Activated CD4-positive, alpha-beta memory T cell treated with anti-CD3 and anti-CD28 coated beads for 36 hours (primary cell): ENCODE data around the gene SRPK2. TPM values are rescaled to one million over a fixed set of nuclear protein-coding genes. Genes with fewer than 3 reads are reported as not detected.

Source experiments
- CTCF ChIA-PET: fragments of 350-600 bp; sonication (Branson Sonifier 250); formaldehyde crosslinking; loops from one replicate; lab custom pipeline; 2021; ENCODE audit warnings: antibody characterized with exemption, inconsistent platforms; lab: Charles Lee
- POLR2A ChIA-PET: fragments of 350-600 bp; sonication (Branson Sonifier 250); formaldehyde crosslinking; loops from one replicate; lab custom pipeline; 2021; ENCODE audit warnings: antibody characterized with exemption; lab: Charles Lee
- DNase-seq: peaks from one replicate; pipeline ENCODE4 v3.0.0-alpha.2; 2020
- H3K27ac Mint-ChIP-seq: one replicate; pipeline ENCODE4 v1.8.0; 2021; ENCODE audit warnings: mixed read lengths
- H3K27me3 Mint-ChIP-seq: one replicate; pipeline ENCODE4 v1.8.0; 2021; ENCODE audit warnings: mixed read lengths
- H3K36me3 Mint-ChIP-seq: one replicate; pipeline ENCODE4 v1.8.0; 2021; ENCODE audit warnings: mixed read lengths
- H3K4me1 Mint-ChIP-seq: one replicate; pipeline ENCODE4 v1.8.0; 2021; ENCODE audit warnings: low read depth, mixed read lengths
- H3K4me3 Mint-ChIP-seq: one replicate; pipeline ENCODE4 v1.8.0; 2021; ENCODE audit warnings: mild to moderate bottlenecking, mixed read lengths
- H3K9me3 Mint-ChIP-seq: one replicate; pipeline ENCODE4 v1.8.0; 2021; ENCODE audit warnings: mixed read lengths
- intact Hi-C: fragments of 100-400 bp; cut with micrococcal nuclease; formaldehyde crosslinking; loops from one replicate; pipeline ENCODE4 v1.15.1; 2023
- total RNA-seq, 2 experiments: library from RNA; stranded (reverse); gene quantifications; one replicate each; pipeline ENCODE4 v1.2.3, GENCODE V29; 2021

SRPK2 gene
- total RNA-seq, 2 experiments from 2014 or later, result 39.1 to 40.6 TPM

DNA sequence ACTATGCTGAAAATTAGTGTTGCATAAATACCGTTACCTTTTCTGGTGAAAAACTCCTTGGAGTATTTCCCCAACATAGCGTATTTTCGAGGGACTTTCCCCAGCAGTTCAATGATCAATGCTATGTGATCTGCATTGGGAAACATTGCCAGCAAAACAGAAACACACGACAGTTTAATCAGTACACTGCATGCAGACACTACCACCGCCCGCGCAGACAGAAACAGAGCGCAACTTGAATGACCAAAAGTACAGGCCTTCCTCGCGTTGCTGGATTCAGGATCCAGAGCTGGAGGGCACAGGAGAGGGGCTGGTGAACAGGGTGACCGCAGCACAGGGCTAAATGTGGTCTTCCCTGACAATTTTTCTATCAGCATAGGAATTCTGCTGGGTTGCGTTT lies 263.0 kb downstream of the SRPK2 start:
- Mint-ChIP-seq H3K27me3 (no peaks in the 10 kb centered on the region), H3K9me3 (no peaks in the 10 kb centered on the region), H3K4me3 (no peak overlapping the region), H3K27ac (no peak overlapping the region), H3K4me1 (peaks cover 26% of the 10 kb centered on the region), H3K36me3 (peaks cover 24% of the 10 kb centered on the region)
- ChIA-PET POLR2A (interaction anchor here (0.6 kb wide), 1 partner anchor 177 kb away, joined by 4 read pairs; no protein-coding TSS in a partner anchor), CTCF (no interaction called here)
- intact Hi-C loops, result no loop called here
- no peak for DNase-seq

DNA sequence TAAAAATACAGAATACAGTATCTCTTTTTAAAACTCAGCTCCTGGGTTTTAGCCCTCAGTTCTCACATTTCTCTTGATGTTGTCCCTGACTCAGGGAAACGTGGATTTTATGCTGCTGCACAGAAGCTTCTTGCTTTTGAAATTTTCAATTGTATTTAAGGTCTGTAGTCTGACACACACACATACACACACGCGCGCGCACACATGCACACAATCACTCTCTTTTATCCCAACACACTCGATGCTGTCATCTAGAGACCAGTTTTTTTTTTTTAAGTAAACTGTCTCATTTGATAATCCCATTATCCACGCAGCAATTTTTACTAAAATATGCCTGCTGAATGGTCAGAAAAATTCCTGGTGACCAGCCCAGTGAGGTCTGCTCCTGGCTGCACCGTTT lies 266.1 kb downstream of the SRPK2 start:
- ChIA-PET CTCF (interaction anchor here (0.8 to 1.9 kb wide), 3 partner anchors 142 to 409 kb away, joined by 3 to 5 read pairs (median 3); partner anchors contain the start of gene SRPK2), POLR2A (interaction anchor here (1.2 kb wide), 1 partner anchor 23 kb away, joined by 3 read pairs; no protein-coding TSS in a partner anchor)
- H3K27ac Mint-ChIP-seq, result peak overlapping the region; percentile 18
- H3K36me3 Mint-ChIP-seq, result peaks cover 25% of the 10 kb centered on the region
- no peak for DNase-seq
- H3K27me3 Mint-ChIP-seq, result no peaks in the 10 kb centered on the region
- H3K4me3 Mint-ChIP-seq, result no peak overlapping the region
- peaks cover 37% of the 10 kb centered on the region for H3K4me1 Mint-ChIP-seq
- intact Hi-C loops, result no loop called here
- no peaks in the 10 kb centered on the region for H3K9me3 Mint-ChIP-seq

DNA sequence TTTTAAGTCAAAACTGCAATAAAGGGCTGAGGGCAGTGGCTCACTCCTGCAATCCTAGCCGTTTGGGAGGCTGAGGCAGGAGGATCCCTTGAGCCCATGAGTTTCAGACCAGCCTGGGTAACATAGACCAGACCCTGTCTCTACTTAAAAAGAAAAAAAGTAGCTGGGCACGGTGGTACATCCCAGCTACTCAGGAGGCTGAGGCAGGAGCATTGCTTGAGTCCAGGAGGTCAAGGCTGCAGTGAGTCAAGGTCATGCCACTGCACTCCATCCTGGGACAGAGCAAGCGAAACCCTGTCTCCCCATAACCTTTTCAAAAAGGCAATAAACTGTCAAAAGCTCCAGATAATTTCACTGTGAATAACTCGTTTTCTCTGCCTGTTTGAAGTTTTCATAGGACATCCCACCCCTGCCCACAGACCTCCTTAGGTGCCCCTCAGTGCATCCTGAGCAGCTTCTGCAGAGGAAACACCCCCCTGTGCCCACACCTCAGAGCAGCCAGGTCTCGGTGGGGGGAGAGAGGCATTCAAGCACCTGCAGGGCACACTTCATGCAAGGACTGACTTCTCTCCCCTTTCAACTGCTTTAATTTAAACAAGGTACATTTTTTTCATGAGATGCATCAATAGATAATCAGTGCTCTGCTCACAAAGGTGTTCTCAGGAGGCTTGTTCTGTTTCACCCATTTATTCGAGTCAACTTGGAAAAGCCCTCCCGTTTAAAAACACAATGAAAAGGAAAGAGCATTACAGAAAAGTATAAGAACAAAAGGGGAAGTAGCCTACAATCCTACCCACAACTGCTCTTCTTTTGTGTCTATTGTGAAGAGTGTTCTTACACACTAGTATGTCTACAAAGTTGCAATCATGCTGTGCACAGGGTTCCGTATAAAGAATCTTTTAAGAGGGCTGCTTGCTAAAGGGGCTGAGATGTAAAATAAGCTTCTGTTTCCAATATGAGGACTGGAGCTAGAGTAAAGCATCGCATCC lies 269.8 kb downstream of the SRPK2 start:
- intact Hi-C loops, result no loop called here

DNA sequence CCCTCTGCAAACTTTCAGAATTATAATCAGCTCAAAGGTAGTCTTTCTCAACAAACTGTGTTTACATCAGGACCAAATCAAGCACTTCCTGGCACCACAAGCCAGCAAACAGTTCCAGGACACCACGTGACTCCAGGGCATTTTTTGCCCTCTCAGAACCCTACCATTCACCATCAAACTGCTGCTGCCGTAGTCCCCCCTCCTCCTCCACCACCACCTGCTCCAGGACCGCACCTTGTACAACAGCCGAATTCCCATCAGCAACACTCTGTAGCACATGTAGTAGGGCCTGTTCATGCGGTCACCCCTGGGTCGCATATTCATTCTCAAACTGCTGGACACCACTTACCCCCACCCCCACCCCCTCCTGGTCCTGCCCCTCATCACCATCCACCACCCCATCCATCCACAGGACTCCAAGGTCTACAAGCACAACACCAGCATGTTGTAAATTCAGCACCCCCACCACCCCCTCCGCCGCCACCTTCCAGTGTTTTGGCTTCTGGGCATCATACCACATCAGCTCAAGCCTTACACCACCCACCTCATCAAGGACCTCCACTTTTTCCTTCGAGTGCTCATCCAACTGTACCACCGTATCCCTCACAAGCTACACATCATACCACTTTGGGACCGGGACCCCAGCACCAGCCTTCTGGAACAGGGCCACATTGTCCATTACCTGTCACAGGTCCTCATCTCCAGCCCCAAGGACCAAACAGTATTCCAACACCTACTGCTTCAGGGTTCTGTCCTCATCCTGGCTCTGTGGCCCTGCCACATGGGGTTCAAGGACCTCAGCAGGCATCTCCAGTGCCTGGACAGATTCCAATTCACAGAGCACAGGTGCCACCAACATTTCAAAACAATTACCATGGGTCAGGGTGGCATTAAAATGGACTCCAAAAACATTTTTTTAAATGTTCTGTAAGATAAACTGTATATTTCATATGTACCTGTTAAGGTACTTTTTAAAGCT lies 276.0 kb downstream of the SRPK2 start:
- ChIA-PET POLR2A (no interaction called here), CTCF (no interaction called here)
- intact Hi-C loops, result no loop called here
- Mint-ChIP-seq H3K4me1 (peaks cover 20% of the 10 kb centered on the region), H3K27ac (peak overlapping the region; percentile 89), H3K27me3 (no peaks in the 10 kb centered on the region), H3K36me3 (peaks cover 77% of the 10 kb centered on the region), H3K4me3 (peak overlapping the region; percentile 24), H3K9me3 (peaks cover 5% of the 10 kb centered on the region)
- DNase-seq, result no peak

More for the DNA sequence above, 269.8 kb downstream of the SRPK2 start:
- DNase-seq, result no peak
- H3K4me3 Mint-ChIP-seq, result no peak overlapping the region
- peaks cover 40% of the 10 kb centered on the region for H3K36me3 Mint-ChIP-seq
- H3K9me3 Mint-ChIP-seq, result peaks cover 5% of the 10 kb centered on the region
- H3K27me3 Mint-ChIP-seq, result no peaks in the 10 kb centered on the region
- POLR2A ChIA-PET, result no interaction called here
- CTCF ChIA-PET, result interaction anchor here (1.3 kb wide), 1 partner anchor 197 kb away, joined by 5 read pairs; no protein-coding TSS in a partner anchor
- H3K27ac Mint-ChIP-seq, result peak overlapping the region; percentile 11
- peaks cover 27% of the 10 kb centered on the region for H3K4me1 Mint-ChIP-seq

DNA sequence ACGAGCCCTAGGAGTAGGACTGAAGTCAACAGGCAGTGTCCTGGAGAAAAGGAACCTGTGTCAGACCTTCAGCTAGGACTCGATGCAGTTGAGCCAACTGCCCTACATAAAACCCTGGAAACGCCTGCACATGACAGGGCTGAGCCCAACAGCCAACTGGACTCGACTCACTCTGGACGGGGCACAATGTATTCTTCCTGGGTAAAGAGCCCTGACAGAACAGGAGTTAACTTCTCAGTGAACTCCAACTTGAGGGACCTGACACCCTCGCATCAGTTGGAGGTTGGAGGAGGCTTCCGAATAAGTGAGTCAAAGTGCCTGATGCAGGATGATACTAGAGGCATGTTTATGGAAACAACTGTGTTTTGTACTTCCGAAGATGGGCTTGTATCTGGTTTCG lies 281.3 kb downstream of the SRPK2 start:
- Mint-ChIP-seq H3K27me3 (no peaks in the 10 kb centered on the region), H3K9me3 (no peaks in the 10 kb centered on the region), H3K36me3 (peaks cover 73% of the 10 kb centered on the region), H3K4me3 (no peak overlapping the region), H3K4me1 (peaks cover 35% of the 10 kb centered on the region), H3K27ac (peak overlapping the region; percentile 70)
- DNase-seq, result no peak
- intact Hi-C loops, result no loop called here
- CTCF ChIA-PET, result no interaction called here
- POLR2A ChIA-PET, result no interaction called here

DNA sequence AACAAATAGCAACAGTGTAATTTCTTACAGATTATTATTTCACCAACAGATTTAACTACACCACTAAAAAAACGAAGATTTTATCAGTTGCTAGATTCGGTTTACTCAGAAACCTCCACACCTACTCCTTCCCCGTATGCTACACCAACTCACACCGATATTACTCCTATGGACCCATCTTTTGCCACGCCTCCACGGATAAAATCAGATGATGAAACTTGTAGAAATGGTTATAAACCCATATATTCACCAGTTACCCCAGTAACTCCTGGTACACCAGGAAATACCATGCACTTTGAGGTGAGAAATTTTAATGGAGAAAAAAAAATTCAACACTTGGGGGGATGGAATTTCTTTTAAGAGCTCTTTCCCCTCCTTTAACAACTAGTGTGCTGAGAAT lies 282.2 kb downstream of the SRPK2 start:
- H3K9me3 Mint-ChIP-seq, result no peaks in the 10 kb centered on the region
- H3K36me3 Mint-ChIP-seq, result peaks cover 66% of the 10 kb centered on the region
- peaks cover 30% of the 10 kb centered on the region for H3K4me1 Mint-ChIP-seq
- ChIA-PET CTCF (no interaction called here), POLR2A (no interaction called here)
- no peaks in the 10 kb centered on the region for H3K27me3 Mint-ChIP-seq
- peak; percentile 37 for DNase-seq
- intact Hi-C loops, result loop anchor here (1.0 kb wide), 1 partner anchor 161 kb away; no protein-coding TSS in a partner anchor
- peak overlapping the region; percentile 86 for H3K27ac Mint-ChIP-seq
- peak overlapping the region; percentile 23 for H3K4me3 Mint-ChIP-seq

DNA sequence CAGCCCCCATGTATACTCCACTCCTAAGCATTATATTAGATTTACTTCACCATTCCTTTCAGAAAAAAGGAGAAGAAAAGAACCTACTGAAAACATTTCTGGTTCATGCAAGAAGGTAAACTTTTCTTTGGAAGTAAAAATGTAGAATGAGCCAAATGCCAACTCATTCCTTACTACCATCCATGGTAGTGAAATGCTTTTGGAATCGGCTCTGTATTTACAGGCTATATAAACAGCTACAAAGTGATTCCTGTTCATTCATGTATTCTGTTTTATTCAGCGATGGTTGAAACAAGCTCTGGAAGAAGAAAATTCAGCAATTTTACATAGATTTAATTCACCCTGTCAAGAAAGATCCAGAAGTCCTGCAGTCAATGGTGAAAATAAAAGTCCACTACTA lies 283.1 kb downstream of the SRPK2 start:
- CTCF ChIA-PET, result interaction anchor here (1.1 kb wide), 1 partner anchor 11 kb away, joined by 3 read pairs; no protein-coding TSS in a partner anchor
- no peak for DNase-seq
- Mint-ChIP-seq H3K9me3 (no peaks in the 10 kb centered on the region), H3K27ac (peak overlapping the region; percentile 86), H3K4me3 (no peak overlapping the region), H3K27me3 (no peaks in the 10 kb centered on the region), H3K4me1 (peaks cover 38% of the 10 kb centered on the region), H3K36me3 (peaks cover 66% of the 10 kb centered on the region)
- POLR2A ChIA-PET, result no interaction called here
- intact Hi-C loops, result no loop called here

DNA sequence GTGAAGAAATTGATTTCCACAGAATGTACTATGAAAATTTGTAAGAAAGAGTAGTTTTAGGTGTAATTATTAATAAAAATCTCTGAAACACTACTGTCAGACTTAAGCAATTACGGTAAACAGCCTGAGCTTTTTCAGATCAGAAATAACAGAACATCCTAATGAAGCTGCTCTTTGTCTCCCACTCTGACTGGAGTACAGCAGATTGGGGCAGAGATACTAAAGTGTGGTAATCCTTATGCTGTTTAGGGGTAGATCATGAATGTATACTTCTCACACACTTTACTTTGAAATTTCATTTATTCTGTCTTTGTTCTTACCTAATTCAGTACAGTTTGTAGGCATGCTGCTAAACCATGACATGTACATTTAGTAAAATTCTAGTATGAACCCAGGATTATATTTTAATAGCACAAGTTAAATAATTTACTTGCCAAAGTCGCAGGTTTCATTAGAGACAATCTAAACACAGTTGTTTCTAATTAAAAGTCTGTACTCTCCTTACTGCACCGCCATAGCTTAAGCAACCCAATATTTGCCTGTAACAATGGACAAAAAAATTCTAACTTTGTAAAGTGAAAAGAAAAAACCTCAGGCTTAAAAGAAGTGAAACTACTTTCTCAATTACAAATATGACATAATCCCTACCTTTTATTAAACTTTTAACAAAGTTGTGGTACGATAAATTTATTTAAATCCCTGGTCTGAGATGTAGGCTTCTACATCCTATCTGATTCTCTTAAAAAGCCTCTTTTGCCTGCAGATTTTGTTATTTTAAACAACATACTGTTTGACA lies 286.0 kb downstream of the SRPK2 start:
- no peak for DNase-seq
- Mint-ChIP-seq H3K36me3 (peaks cover 58% of the 10 kb centered on the region), H3K27ac (peak overlapping the region; percentile 71), H3K9me3 (no peaks in the 10 kb centered on the region), H3K4me1 (peaks cover 60% of the 10 kb centered on the region), H3K27me3 (no peaks in the 10 kb centered on the region), H3K4me3 (no peak overlapping the region)
- ChIA-PET POLR2A (no interaction called here), CTCF (no interaction called here)
- intact Hi-C loops, result no loop called here

DNA sequence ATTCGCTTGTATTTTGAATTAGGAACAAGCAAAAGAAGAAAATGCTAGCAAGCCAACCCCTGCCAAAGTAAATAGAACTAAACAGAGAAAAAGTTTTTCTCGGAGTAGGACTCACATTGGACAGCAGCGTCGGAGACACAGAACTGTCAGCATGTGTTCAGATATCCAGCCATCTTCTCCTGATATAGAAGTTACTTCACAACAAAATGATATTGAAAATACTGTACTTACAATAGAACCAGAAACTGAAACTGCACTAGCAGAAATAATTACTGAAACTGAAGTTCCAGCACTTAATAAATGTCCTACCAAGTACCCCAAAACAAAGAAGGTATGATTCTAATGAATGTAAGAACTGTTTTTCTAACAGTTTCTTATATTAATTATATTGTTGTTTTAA lies 286.9 kb downstream of the SRPK2 start:
- DNase-seq, result no peak
- intact Hi-C loops, result no loop called here
- peaks cover 58% of the 10 kb centered on the region for H3K36me3 Mint-ChIP-seq
- peaks cover 63% of the 10 kb centered on the region for H3K4me1 Mint-ChIP-seq
- H3K4me3 Mint-ChIP-seq, result no peak overlapping the region
- ChIA-PET CTCF (no interaction called here), POLR2A (no interaction called here)
- no peak overlapping the region for H3K27ac Mint-ChIP-seq
- no peaks in the 10 kb centered on the region for H3K9me3 Mint-ChIP-seq
- H3K27me3 Mint-ChIP-seq, result no peaks in the 10 kb centered on the region

DNA sequence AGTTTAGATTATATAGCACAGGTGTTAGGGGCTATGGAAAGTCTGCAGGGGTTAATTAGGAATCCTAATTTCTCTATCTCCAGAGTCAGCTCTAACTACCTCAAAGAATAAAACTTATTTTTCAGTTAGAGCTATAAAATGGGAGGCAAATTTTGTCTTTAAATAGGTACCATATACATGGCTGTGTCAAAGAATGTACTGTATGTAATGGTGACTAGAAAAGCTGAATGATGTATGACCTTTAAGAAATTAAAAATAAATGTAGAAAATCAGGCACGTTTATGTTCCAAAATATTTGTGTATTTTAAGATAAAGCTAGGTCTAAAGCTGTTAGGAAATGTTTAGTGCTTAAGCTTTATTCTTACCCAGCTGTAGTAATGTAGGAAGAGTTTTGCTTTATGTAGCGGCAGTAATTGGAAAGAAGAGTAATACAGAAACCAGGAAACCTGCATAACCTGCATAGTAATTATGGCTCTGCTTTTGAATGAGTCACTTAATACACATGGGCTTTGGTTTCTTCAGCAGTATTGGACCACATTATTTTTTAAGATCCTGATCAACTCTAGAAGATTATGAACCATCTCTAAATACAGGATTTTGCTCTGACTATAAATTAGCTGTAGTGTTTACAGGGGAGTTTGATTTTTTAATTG lies 289.7 kb downstream of the SRPK2 start:
- ChIA-PET POLR2A (interaction anchor here (0.6 to 0.8 kb wide), 3 partner anchors 24 to 343 kb away, joined by 3 to 4 read pairs (median 3); no protein-coding TSS in a partner anchor), CTCF (interaction anchor here (0.5 to 1.6 kb wide), 8 partner anchors 15 to 215 kb away, joined by 3 to 4 read pairs (median 3); no protein-coding TSS in a partner anchor)
- intact Hi-C loops, result loop anchor here (1.0 to 5.0 kb wide), 6 partner anchors 117 to 330 kb away; no protein-coding TSS in a partner anchor
- Mint-ChIP-seq H3K9me3 (no peaks in the 10 kb centered on the region), H3K4me3 (no peak overlapping the region), H3K27ac (peak overlapping the region; percentile 24), H3K4me1 (peaks cover 63% of the 10 kb centered on the region), H3K36me3 (peaks cover 60% of the 10 kb centered on the region), H3K27me3 (no peaks in the 10 kb centered on the region)
- DNase-seq, result no peak
